Measurements from ENCODE around the gene CUTC.
"Not testable (repeated sequence)": the region's sequence is repeated elsewhere in the genome, so short reads cannot be mapped to it uniquely, and the experiment has no call there.

CUTC gene

GRCh38 chr10:99743841-99744240 lies 11.8 kb downstream of the CUTC start:
- DNase-seq (ENCODE audit: low read depth), result no peak

DNA sequence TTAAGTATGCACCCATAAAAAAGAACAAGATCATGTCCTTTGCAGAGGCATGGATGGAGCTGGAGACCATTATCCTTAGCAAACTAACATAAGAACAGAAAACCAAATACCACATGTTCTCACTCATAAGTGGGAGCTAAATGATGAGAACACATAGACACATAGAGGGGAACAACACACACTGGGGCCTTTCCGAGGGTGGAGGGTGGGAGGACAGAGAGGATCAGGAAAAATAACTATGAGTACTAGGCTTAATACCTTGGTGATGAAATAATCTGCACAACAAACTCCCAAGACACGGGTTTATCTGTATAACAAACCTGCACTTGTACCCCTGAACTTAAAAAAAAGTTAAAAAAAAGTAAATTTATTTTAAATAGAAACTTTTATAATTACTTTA lies 14.1 kb downstream of the CUTC start:
- DNase-seq (ENCODE audit: low read depth), result not testable (repeated sequence)

GRCh38 chr10:99748823-99749451 lies 16.9 kb downstream of the CUTC start:
- DNase-seq (ENCODE audit: low read depth), result no peak

GRCh38 chr10:99750641-99751040 lies 18.6 kb downstream of the CUTC start:
- no peak for DNase-seq (ENCODE audit: low read depth)

DNA sequence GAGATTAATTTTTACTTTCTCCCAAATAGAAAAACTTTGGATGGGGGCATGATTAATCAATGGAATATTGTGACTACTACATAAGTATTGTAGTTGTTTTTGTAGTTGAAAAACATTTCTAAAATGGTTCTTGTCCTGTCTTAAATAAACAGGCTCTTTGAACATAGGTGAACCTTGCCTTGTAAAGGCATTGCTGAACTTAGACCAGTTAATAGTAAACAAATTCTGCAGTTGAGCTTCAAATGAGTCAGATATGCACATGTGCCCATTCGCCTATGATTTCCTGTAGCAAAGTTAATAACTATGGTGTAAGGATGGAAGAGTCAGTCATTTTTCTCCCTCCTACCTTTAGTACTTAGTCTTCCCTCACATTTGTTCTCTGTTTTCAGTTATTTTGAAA lies 22.6 kb downstream of the CUTC start:
- DNase-seq (ENCODE audit: low read depth), result no peak

GRCh38 chr10:99756159-99756558 lies 24.1 kb downstream of the CUTC start:
- DNase-seq (ENCODE audit: low read depth), result no peak

- no peak for DNase-seq (ENCODE audit: low read depth)
These were observed 26.3 kb downstream of the CUTC start for GRCh38 chr10:99758211-99758891.

GRCh38 chr10:99760321-99760720 lies 28.3 kb downstream of the CUTC start:
- no peak for DNase-seq (ENCODE audit: low read depth)

DNA sequence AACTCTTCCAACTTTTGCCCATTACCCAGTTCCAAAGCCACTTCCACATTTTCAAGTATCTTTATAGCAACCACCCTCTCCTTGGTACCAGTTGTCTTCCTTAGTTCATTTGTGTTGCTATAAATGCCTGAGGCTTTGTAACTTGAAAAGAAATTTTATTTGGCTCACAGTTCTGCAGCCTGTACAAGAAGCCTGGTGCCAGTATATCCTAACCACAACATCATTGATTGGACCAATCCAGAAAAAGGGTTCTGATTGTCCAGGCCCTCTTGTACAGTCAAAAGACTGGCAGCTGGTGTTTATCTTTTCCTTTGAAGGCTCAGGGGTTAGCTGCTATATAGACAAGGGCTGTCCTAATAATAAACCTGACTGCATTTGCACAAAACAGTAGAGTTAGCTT lies 29.3 kb downstream of the CUTC start:
- DNase-seq (ENCODE audit: low read depth), result no peak

DNA sequence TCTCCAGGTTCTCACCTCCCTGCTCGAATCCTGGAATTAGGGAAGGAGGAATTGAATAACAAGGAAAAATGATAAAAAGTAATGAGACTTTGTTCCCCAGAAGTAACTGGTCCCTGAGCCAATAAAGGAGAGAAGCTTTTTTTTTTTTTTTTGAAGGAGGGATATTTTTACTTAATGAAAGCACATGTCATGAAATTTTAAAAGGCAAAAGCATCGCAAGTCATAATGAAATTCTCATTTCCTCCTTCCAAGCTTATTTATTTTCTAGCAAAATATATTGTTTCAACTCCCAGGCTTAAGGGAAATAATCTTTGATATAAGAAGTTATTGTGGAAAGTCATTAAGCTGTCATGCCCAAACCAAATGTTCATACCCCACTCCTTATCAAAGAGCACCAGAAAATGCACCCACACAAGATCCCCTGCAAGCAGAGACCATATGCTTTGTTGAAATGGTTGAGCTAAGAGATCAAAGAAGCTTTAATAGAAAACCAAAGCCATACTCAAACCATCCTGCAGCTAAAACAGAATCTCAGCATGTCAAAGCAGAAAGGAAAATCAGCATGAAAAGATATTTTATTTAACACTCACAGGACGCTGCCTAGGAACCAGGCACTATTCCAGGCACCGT lies 33.8 kb downstream of the CUTC start:
- no peak for DNase-seq (ENCODE audit: low read depth)

- DNase-seq (ENCODE audit: low read depth), result no peak
These were observed 34.3 kb downstream of the CUTC start for GRCh38 chr10:99766302-99766681.

DNA sequence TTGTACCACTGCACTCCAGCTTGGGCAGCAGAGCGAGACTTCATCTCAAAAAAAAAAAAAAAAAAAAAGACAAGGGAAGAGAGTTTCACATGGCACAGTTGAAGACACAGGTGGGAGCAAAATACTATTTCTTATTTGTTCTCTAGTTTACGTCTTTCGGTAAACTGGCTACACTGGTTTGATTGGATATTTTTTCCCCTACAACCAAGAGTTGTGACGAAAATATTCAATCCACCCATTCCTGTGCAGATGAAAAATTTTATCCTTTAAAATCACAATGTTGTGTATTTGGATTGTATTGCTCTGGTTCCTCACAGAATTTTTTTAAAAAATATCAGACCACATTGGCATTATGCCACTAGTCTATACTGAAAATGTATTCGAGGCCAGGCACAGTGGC lies 35.9 kb downstream of the CUTC start:
- no peak for DNase-seq (ENCODE audit: low read depth)

DNA sequence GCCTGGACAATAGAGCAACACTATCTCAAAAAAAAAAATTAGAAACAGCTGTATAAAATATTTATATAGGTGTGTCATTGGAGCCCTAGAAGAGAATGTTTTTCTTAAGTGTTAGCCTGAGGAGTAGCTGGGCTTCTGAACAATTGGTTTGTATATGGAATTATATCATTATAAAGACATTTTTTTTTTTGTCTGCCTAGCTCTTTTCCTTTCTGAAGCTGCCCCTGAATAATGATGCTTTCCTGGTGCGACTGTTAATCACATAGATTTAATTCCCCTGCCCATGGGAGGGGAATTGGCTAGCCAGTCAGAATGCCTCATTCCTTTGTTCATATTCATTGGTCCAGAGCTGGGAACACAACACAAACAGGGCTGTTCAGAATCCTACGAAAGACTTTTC lies 36.5 kb downstream of the CUTC start:
- DNase-seq (ENCODE audit: low read depth), result no peak

DNA sequence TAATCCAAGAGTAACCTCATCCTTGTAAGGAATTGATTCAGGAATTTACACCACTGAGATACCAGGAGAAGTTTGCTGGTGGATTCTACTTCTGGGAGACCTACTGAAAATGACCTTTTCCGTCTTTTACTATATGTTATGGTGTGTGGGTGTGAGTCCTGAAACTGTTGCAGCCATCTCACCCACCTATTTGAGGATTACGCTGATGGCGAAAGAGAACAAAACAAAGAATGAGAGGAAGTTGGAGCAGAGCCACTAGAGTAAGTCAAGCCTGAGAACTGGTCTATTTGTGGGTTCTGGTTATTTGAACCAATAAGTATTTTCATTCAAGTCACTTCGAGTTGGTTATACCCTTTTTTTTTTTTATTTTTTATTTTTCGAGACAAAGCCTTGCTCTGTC lies 37.7 kb downstream of the CUTC start:
- DNase-seq (ENCODE audit: low read depth), result no peak

DNA sequence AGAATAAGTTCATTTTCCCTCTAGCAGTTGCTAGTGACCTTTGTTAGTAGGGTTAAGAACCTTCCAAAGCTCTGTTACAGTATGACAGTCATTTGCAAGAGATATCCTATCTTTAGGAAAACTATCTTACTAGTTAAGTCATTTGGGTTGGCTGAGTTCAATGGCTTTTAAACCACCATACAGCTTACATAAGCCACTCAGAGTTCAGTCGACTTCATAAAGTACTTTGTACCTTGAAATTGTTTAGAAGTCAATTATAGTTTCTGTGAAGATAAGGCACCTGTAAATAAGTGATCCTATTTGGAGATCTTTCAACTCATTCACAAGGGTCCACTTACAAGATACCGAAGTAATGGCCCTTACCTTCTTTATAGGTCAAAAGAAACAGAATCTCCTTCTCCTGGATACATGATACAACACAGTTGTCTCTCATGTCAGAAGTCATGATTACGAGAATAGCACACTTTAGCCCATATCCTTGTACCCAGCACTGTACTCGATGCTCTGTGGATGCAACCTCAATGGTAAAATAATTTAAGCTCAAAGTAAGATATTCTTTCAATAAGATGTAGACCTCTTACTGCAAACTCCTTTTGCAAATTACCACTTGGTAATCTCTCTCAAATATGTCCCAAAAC lies 38.5 kb downstream of the CUTC start:
- no peak for DNase-seq (ENCODE audit: low read depth)

- no peak for DNase-seq (ENCODE audit: low read depth)
These were observed 43.8 kb downstream of the CUTC start for GRCh38 chr10:99775850-99776249.

DNA sequence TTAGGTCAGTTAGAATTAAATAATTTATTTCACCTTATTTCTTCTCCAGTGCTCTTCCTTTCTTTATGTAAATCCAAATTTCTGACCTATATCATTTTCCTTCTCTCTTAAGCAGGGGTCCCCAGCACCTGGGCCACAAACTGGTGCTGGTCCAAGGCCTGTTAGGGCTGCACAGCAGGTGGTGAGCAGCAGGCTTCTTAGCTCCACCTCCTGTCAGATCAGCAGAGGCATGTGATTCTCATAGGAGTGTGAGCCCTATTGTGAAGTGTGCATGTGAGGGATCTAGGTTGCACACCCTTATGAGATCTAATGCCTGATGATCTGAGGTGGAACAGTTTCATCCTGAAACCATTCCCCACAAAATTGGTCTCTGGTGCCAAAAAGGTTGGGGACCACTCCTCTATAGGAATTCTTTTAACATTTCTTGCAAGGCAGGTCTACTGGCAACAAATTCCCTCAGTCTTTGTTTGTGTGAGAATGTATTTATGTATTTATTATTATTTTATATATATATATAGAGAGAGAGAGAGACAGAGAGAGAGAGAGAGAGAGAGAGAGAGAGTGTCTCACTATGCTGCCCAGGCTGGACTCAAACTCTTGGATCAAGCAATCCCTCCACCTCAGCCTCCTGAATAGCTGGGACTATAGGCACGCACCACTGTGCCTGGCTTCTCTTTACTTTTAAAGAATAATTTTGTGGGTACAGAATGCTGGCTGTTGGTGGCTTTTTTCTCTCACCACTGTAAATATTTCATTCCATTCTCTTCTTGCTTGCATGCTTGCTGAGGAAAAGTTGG lies 46.1 kb downstream of the CUTC start:
- DNase-seq (ENCODE audit: low read depth), result no peak

GRCh38 chr10:99779335-99779734 lies 47.3 kb downstream of the CUTC start:
- no peak for DNase-seq (ENCODE audit: low read depth)

DNA sequence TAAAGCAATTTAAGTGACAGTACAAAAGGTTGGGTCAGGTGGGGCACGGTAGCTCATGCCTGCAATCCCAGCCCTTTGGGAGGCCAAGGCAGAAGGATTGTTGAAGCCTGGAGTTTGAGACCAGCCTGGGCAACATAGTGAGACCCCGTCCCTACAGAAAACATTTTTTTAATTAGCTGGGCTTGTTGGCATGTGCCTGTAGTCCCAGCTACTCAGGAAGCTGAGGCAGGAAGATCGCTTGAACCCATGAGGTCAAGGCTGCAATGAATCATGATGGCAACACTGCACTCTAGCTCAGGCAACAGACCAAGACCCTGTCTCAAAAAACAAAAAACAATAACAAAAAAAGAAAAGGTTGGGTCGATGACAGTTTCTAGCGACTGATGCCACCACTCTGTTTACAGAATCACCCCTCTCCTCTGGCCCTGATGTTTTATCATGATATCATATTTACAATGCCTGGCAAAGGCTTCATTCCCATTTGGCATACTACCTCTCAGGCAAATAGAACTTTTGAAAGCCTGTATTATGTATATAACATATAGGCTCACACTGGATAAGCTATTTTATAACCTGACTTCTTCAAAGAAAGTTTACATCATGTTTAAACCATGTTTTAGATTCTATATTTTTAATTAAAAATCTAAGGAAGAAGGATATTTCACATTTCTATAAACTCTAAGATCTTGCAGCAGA lies 49.8 kb downstream of the CUTC start:
- no peak for DNase-seq (ENCODE audit: low read depth)

GRCh38 chr10:99782447-99783286 lies 50.6 kb downstream of the CUTC start, which contains the start of gene ABCC2:
TSS of gene ABCC2 (plus strand) at chr10:99782640. CDS start at chr10:99782845, 205 bp downstream.
- no peak for DNase-seq (ENCODE audit: low read depth)
